ENCODE results near the gene COMT. TPM values are rescaled to one million over a fixed set of nuclear protein-coding genes. Genes with fewer than 3 reads are reported as not detected.
"Not testable (repeated sequence)": the region's sequence is repeated elsewhere in the genome, so short reads cannot be mapped to it uniquely, and the experiment has no call there.

COMT gene
- total and polyA plus RNA-seq, 8 donors, result 25.1 to 174 (median 103) TPM

GRCh38 chr22:19904935-19905334 is 36.6 kb upstream of the COMT start:
- intact Hi-C loops (cut with DNase I; ENCODE audit: low total_unique reads), result no loop called here
- peaks cover 4 to 75% (median 72%) of the 10 kb centered on the region in 4 donors for H3K36me3 ChIP-seq
- H3K27ac ChIP-seq, result no peak overlapping the region
- no peak overlapping the region for H3K4me3 ChIP-seq
- no peaks in the 10 kb centered on the region for H3K27me3 ChIP-seq
- no peak for DNase-seq
- no peaks in the 10 kb centered on the region for H3K9me3 ChIP-seq
- TF ChIP-seq POLR2A (IDR thresholded peaks at IDR 0.05) (no peak), EP300 (IDR thresholded peaks at IDR 0.05) (no peak), CTCF (IDR thresholded peaks at IDR 0.05) (no peak), POLR2AphosphoS5 (IDR thresholded peaks at IDR 0.05) (no peak)
- peaks cover 0 to 5% (median 0%) of the 10 kb centered on the region in 4 donors for H3K4me1 ChIP-seq
- WGBS, 5 donors, result 74 to 91% (median 84%) methylated on average over 7 of the region's 7 CpGs

GRCh38 chr22:19905347-19906276 is 36.0 kb upstream of the COMT start:
- H3K4me1 ChIP-seq, result peaks cover 0 to 5% (median 0%) of the 10 kb centered on the region in 4 donors
- no peak overlapping the region for H3K4me3 ChIP-seq
- no peaks in the 10 kb centered on the region for H3K9me3 ChIP-seq
- no peak for DNase-seq
- no peak overlapping the region for H3K27ac ChIP-seq
- WGBS, 5 donors, result 81 to 90% (median 85%) methylated on average over 18 to 22 of the region's 22 CpGs
- TF ChIP-seq EP300 (IDR thresholded peaks at IDR 0.05), result no peak
- TF ChIP-seq POLR2AphosphoS5 (IDR thresholded peaks at IDR 0.05), result no peak
- no peak for TF ChIP-seq CTCF (IDR thresholded peaks at IDR 0.05)
- TF ChIP-seq POLR2A (IDR thresholded peaks at IDR 0.05), result no peak
- H3K36me3 ChIP-seq, result peaks cover 4 to 79% (median 76%) of the 10 kb centered on the region in 4 donors
- H3K27me3 ChIP-seq, result no peaks in the 10 kb centered on the region
- intact Hi-C loops (cut with DNase I; ENCODE audit: low total_unique reads), result no loop called here

GRCh38 chr22:19906864-19907263 is 34.7 kb upstream of the COMT start:
- intact Hi-C loops (cut with DNase I; ENCODE audit: low total_unique reads); H3K4me3 ChIP-seq; H3K27me3 ChIP-seq; H3K9me3 ChIP-seq; H3K4me1 ChIP-seq; H3K27ac ChIP-seq; DNase-seq: not testable (repeated sequence)
- H3K36me3 ChIP-seq, result peaks cover 4 to 79% (median 76%) of the 10 kb centered on the region in 4 donors
- WGBS, 5 donors, result 93 to 95% (median 94%) methylated on average over 19 to 25 of the region's 25 CpGs

GRCh38 chr22:19907902-19908301 is 33.7 kb upstream of the COMT start:
- Histone ChIP-seq H3K36me3 (peaks cover 8 to 79% (median 76%) of the 10 kb centered on the region in 4 donors), H3K4me1 (peaks cover 0 to 16% (median 16%) of the 10 kb centered on the region in 4 donors)
- intact Hi-C loops (cut with DNase I; ENCODE audit: low total_unique reads); H3K27me3 ChIP-seq; H3K9me3 ChIP-seq; DNase-seq; H3K27ac ChIP-seq; H3K4me3 ChIP-seq: not testable (repeated sequence)
- WGBS, 5 donors, result 89 to 95% (median 93%) methylated on average over 10 to 16 of the region's 16 CpGs

- intact Hi-C loops (cut with DNase I; ENCODE audit: low total_unique reads), result loop anchor here (5.0 kb wide), 1 partner anchor 177 kb away; no protein-coding TSS in a partner anchor
- H3K9me3 ChIP-seq, result no peaks in the 10 kb centered on the region
- H3K4me1 ChIP-seq, result peaks cover 0 to 17% (median 16%) of the 10 kb centered on the region in 4 donors
- DNase-seq, result peak; percentile 89 to 92
- peaks cover 24 to 83% (median 78%) of the 10 kb centered on the region in 4 donors for H3K36me3 ChIP-seq
- H3K27me3 ChIP-seq, result no peaks in the 10 kb centered on the region
- no peak for TF ChIP-seq POLR2A (IDR thresholded peaks at IDR 0.05)
- peak in 1 of 3 donors; percentile 27 for TF ChIP-seq POLR2AphosphoS5 (IDR thresholded peaks at IDR 0.05)
- TF ChIP-seq CTCF (IDR thresholded peaks at IDR 0.05), result peak in 5 of 7 experiments; percentile 83 to 92 (median 88)
- no peak for TF ChIP-seq EP300 (IDR thresholded peaks at IDR 0.05)
- H3K27ac ChIP-seq, result no peak overlapping the region
- no peak overlapping the region for H3K4me3 ChIP-seq
- WGBS, 5 donors, result 33 to 43% (median 35%) methylated on average over 5 to 6 of the region's 6 CpGs
Measured at GRCh38 chr22:19909350-19910179, 32.0 kb upstream of the COMT start.
